MCF 10A (cell line): ENCODE data around the gene CCDC154. TPM values are rescaled to one million over a fixed set of nuclear protein-coding genes. Genes with fewer than 3 reads are reported as not detected.
A peak's percentile ranks its signal among the peaks of the same experiment; 100 is the strongest.

Source experiments
- BruUV-seq: library from RNA; stranded (reverse); fragments of 400-500 nt; replicated peaks from 2 replicates; lab custom pipeline; 2021; lab: Mats Ljungman, UMichigan
- CTCF ChIA-PET: fragments of 300-600 bp; sonication (Branson Sonifier 250); formaldehyde crosslinking; extraction: SDS; loops from one replicate; lab custom pipeline; 2021; ENCODE audit warnings: antibody characterized with exemption, inconsistent platforms; lab: Yijun Ruan, JAX
- POLR2A ChIA-PET: fragments of 300-600, 350-650 bp; sonication (Branson Sonifier 250); formaldehyde crosslinking; extraction: SDS; loops from one replicate; lab custom pipeline; 2020; ENCODE audit warnings: antibody characterized with exemption, inconsistent platforms; lab: Yijun Ruan, JAX
- DNase-seq: peaks from one replicate; pipeline ENCODE4 v3.0.0-alpha.2; 2018; ENCODE audit not compliant: unreplicated experiment
- H3K27ac Mint-ChIP-seq: one replicate; pipeline ENCODE4 v1.8.0; 2022; ENCODE audit warnings: mild to moderate bottlenecking, low read depth, mixed read lengths; ENCODE audit not compliant: unreplicated experiment
- H3K27me3 Mint-ChIP-seq: one replicate; pipeline ENCODE4 v1.8.0; 2022; ENCODE audit warnings: mixed read lengths; ENCODE audit not compliant: insufficient read depth, unreplicated experiment
- H3K36me3 Mint-ChIP-seq: one replicate; pipeline ENCODE4 v1.8.0; 2022; ENCODE audit warnings: mild to moderate bottlenecking, moderate library complexity, mixed read lengths; ENCODE audit not compliant: insufficient read depth, unreplicated experiment
- H3K4me1 Mint-ChIP-seq: one replicate; pipeline ENCODE4 v1.8.0; 2022; ENCODE audit warnings: mixed read lengths; ENCODE audit not compliant: insufficient read depth, unreplicated experiment
- H3K4me3 Mint-ChIP-seq: one replicate; pipeline ENCODE4 v1.8.0; 2022; ENCODE audit warnings: mild to moderate bottlenecking, moderate library complexity, mixed read lengths; ENCODE audit not compliant: unreplicated experiment
- H3K9me3 Mint-ChIP-seq: one replicate; pipeline ENCODE4 v1.8.0; 2022; ENCODE audit warnings: mixed read lengths; ENCODE audit not compliant: unreplicated experiment
- CTCF ChIP-seq: fragments of 200-600 bp; IDR thresholded peaks from one replicate; pipeline ENCODE4 v1.8.0; 2022; ENCODE audit warnings: antibody characterized with exemption, mild to moderate bottlenecking; ENCODE audit not compliant: unreplicated experiment
- intact Hi-C: fragments of 100-400 bp; cut with micrococcal nuclease; formaldehyde crosslinking; loops from 2 replicates; pipeline ENCODE4 v1.14.1; 2022
- total RNA-seq: library from RNA; stranded (reverse); gene quantifications from 2 replicates; pipeline ENCODE4 v1.2.3, GENCODE V29; 2022

The CCDC154 gene
- total RNA-seq, 1 experiment from 2014 or later: 0.28 TPM

- Mint-ChIP-seq H3K36me3 (peaks cover 12% of the 10 kb centered on the region), H3K27me3 (no peaks in the 10 kb centered on the region), H3K4me1 (no peaks in the 10 kb centered on the region), H3K27ac (no peak overlapping the region), H3K4me3 (no peak overlapping the region), H3K9me3 (no peaks in the 10 kb centered on the region)
- TF ChIP-seq CTCF: no peak
- ChIA-PET CTCF (no interaction called here), POLR2A (interaction anchor here (0.6 kb wide), 1 partner anchor 15 kb away, joined by 3 read pairs; no protein-coding TSS in a partner anchor)
- no peak for DNase-seq
- BruUV-seq: no TSS peak
- intact Hi-C loops: no loop called here
Observed at GRCh38 chr16:1447965-1448364, 3.6 kb upstream of the CCDC154 start.

GRCh38 chr16:1446296-1447080, 2.1 kb upstream of the CCDC154 start:
- Mint-ChIP-seq H3K36me3 (peaks cover 2% of the 10 kb centered on the region), H3K4me1 (no peaks in the 10 kb centered on the region), H3K4me3 (no peak overlapping the region), H3K27me3 (no peaks in the 10 kb centered on the region), H3K9me3 (no peaks in the 10 kb centered on the region), H3K27ac (no peak overlapping the region)
- intact Hi-C loops: no loop called here
- POLR2A ChIA-PET: no interaction called here
- no peak for TF ChIP-seq CTCF
- CTCF ChIA-PET: interaction anchor here (0.7 kb wide), 1 partner anchor 14 kb away, joined by 3 read pairs; no protein-coding TSS in a partner anchor
- no peak for DNase-seq
- no TSS peak for BruUV-seq

GRCh38 chr16:1445518-1446203, 1.3 kb upstream of the CCDC154 start:
- Mint-ChIP-seq H3K27ac (no peak overlapping the region), H3K4me1 (no peaks in the 10 kb centered on the region), H3K4me3 (no peak overlapping the region), H3K36me3 (no peaks in the 10 kb centered on the region), H3K27me3 (no peaks in the 10 kb centered on the region), H3K9me3 (no peaks in the 10 kb centered on the region)
- ChIA-PET POLR2A (no interaction called here), CTCF (interaction anchor here (0.7 kb wide), 1 partner anchor 13 kb away, joined by 3 read pairs; no protein-coding TSS in a partner anchor)
- no peak for DNase-seq
- TSS peak; percentile 57 for BruUV-seq
- no peak for TF ChIP-seq CTCF
- intact Hi-C loops: no loop called here
